ENCODE measurements around the gene ADPRH.
"Not testable (repeated sequence)": the region's sequence is repeated elsewhere in the genome, so short reads cannot be mapped to it uniquely, and the experiment has no call there.

ADPRH gene

DNA sequence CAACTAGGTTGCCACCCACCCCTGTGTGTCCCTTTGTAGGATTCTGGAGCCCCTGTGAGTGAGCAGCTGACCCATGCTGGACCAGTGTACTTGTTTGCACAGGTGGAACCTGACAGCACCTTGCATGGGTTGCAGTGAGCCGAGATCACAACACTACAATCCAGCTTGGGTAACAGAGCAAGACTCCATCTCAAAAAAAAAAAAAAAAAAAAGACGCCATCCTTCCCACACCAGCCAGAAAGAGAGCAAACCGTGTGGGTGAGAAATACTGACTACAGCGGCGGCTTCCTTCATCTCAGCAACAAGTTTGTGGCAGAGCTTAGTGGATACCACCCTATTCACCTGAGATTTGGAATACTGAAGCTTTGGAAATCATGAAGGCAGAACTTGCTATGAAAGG lies 19.1 kb upstream of the ADPRH start:
- no peak for DNase-seq

DNA sequence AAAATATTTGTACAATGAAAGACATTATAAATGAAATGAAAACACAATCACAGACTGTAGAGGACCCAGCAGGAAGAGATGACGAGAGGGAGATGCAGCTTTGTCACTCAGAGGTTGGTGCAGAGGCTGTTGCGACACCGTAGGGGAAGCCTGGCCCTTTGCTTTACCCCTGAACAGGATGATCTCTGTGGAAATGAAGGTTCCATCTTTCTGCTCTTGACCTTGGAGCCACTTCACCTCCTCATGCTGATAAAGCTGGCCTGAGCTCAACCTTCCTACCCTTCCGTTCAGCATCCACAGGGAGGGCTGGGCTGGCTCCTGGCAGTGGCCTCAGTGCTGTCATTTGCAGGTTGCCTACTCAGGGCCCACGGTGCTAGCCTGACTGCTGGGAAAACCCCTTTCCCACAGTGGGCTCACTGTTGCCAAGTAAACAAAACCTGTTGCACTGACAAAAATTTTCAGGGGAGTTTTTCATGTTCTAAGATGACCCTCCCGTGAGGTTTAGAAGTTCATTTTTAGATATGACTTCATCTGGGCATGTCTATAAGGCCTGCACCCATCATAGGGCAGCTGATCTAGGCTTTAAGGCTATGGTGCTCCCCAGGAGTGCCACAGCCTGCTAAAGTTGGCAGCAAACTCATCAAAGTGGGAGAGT lies 16.9 kb upstream of the ADPRH start:
- DNase-seq: no peak

DNA sequence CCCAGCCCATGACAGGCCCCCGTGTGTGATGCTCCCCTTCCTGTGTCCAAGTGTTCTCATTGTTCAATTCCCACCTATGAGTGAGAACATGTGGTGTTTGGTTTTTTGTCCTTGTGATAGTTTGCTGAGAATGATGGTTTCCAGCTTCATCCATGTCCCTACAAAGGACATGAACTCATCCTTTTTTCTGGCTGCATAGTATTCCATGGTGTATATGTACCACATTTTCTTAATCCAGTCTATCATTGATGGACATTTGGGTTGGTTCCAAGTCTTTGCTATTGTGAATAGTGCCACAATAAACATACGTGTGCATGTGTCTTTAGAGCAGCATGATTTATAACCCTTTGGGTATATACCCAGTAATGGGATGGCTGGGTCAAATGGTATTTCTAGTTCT lies 16.0 kb upstream of the ADPRH start:
- not testable (repeated sequence) for DNase-seq

DNA sequence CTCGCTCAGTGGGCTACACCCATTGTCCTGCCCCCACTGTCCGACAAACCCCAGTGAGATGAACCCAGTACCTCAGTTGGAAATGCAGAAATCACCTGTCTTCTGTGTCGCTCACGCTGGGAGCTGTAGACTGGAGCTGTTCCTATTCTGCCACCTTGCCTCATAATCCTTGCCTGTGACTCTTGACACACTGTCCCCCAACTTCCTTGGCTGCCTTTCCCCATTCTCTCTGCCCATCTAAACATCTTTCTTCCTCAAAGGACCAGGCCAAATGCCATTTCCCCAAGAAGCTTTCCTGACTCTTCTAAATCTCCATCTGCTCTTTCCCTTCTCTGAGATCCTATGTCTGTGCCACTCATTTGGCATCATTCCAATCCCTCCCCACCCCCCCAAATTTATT lies 10.1 kb upstream of the ADPRH start:
- no peak for DNase-seq

DNA sequence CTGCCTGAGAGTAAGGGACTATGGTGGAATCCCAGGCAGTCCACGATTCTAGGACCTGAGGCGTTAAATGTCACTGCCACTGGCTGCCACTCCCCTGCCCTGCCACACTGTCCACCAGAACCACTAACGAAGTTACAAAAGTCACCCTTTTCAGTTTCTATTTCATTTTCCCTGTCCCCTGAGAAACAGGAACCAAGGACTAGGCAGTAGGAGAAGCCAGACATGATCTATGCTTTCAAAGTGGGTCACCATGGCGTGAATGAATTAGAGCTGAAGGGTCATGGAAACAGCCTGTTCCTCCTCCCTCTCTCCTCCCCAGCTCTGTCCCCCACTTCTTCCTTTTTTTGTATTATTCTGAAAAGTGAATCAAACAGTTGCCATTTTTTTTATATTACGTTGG lies 9.1 kb upstream of the ADPRH start:
- no peak for DNase-seq

DNA sequence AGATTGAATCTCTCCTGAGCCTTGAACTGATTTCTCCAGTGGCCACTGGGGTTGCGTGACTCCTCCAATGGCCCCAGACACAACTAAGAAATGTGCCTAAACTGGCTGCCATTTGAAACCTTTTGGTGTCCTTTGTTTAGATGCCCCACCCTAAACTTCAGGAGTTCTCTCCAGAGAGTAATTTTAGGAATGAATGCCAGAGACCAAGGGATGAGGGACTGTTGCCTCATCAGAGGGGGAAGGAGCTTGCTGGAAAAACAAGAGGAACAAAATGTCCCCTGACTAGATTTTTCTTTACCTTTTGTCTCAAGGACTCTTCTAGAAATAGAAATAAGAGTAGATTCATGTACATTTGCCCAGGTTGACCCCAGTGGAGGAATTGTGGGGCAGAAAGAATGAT lies 8.1 kb upstream of the ADPRH start:
- no peak for DNase-seq

DNA sequence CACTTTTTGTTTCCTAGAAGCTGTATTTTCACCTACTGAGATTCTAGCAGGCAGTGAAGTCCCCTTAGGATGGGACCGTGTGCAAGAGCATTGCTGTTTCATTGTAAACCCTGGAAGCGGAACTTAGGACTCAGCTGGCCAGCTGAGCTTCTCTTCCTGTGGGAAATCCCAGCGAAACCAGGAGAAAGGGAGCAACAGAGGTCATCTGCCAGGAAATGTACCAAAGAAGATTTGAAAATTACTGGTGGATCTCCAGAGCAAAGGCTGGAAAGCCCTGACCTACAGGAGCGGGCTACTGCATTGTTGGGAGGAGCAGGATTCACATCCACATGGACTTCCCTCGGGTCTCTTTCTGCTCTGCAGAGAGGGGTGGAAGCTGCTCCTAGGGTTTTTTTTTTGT lies 7.6 kb upstream of the ADPRH start:
- no peak for DNase-seq

DNA sequence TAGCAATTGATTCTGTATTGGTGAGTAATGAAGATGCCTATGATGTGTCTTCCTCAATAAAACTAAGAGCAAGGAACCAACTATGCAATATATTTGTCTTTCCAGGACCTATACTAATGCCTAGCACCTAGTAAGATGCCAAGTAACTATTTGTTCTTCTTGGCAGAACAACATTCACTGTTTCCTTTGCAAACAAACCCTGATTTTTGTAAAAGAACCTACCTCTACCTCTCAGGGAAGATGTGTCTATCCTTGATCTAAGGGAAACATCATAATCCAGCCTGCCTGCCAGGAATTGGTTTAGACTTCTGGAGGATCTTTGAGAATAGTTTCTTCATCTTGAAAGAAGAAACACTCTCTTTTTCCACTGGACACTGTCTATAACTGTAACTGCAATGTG lies 3.8 kb upstream of the ADPRH start:
- DNase-seq: no peak

DNA sequence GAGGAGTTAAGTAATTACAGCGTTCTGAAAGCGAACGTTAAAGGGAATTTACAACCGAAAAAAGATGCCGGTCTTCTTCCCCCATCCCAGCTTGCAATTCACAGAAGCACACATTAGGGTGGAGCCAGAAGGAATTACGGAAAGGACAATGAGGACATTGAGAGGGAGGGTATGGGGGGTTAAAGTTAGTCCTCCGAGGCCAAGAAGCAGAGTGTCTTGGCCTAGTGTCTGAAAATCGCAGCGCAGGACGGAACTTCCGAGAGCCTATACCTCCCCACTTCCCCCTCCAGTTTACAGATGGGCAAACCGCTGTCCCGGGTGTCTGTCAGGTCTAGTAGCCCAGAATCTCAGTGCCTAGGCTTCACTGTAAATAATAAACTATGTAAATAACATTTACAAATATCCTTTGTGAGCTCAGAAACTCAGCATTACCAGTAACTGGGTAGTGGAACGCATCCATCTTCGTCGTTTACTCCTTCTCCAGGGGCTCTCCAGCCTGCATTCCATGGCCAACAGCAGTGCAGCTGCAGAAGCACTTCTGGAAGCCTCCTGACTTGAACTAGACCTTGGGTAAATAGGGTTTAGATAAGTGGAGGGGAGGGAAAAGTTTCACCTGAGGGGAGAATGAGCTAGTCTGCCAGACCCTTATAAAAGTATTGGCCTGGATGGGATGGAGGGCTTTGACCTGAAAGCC lies 922 bp downstream of the ADPRH start:
- no peak for DNase-seq

DNA sequence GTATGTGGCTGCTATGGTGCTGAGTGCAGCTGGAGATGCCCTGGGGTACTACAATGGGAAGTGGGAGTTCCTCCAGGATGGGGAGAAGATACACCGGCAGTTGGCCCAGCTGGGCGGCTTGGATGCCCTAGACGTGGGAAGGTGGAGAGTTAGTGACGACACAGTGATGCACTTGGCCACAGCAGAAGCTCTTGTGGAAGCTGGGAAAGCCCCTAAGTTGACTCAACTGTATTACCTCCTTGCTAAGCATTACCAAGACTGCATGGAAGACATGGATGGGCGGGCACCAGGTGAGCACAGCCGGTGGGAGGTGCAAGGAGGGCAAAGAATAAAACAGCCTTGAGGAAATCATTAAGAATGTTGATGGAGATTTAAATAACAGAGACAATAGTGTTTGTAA lies 2.9 kb downstream of the ADPRH start:
- no peak for DNase-seq

DNA sequence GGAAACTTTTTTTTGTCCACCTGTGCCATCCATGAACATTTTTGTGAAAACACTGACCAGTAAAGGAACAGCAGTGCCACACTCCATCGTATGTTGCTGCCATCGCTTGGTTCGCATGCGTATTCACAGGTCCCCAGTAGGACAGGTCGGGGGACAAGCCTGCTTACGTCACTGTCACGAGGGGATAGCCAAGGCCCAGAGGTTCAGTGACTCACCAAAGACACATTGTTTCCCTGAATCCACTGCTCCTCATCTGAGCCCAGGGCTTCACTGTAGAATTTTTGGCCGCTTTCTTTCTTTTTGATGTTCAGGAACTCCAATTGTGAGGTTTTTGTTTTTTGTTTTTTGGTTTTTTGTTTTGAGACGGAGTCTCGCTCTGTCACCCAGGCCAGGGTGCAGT lies 5.9 kb downstream of the ADPRH start:
- DNase-seq: no peak

DNA sequence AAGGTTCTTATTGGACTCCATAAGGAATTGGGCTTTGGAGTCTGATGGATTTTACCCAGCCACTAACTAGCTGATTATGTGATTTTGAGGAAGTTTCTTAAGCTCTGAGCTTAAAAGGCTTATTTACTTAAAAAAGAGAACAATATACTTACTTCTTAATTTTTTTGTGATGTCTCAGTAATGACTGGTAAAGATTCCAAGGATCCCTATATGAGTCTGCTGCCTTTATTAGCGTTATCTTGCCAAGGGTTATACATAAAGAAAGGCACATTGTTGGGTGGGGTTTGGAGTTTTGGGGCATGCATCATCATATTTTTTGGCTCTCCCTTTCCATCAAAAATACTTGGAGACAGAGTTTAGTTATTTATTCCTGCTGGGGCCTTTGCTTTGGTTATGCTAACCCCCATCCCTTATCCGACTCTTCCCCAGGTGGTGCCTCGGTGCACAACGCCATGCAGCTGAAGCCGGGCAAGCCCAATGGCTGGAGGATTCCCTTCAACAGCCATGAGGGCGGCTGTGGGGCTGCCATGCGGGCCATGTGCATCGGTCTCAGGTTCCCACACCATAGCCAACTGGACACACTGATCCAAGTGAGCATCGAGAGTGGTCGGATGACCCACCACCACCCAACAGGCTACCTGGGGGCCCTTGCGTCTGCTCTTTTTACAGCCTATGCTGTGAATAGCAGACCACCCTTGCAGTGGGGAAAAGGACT lies 6.7 kb downstream of the ADPRH start:
- no peak for DNase-seq

DNA sequence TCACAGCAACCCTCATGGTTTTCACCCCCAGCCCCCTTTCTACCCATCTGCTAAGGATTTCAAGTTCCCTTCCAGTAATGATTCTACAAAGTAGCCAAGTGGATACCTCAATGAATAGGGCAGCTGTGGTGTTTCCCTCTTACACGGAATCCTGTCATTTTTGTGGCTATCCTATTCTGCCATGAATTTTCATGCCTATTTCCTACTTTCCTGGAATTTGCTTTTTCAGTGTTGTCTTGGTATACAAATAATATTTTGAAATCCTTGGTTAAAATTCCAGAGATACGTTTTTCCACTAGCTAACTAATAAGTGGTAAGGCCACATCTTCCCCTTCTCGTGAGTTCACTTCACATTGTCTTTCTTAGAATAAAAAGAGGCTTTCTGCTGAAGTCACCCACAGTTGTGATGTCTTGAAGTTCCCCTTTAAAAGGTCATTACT lies 7.5 kb downstream of the ADPRH start:
- no peak for DNase-seq

DNA sequence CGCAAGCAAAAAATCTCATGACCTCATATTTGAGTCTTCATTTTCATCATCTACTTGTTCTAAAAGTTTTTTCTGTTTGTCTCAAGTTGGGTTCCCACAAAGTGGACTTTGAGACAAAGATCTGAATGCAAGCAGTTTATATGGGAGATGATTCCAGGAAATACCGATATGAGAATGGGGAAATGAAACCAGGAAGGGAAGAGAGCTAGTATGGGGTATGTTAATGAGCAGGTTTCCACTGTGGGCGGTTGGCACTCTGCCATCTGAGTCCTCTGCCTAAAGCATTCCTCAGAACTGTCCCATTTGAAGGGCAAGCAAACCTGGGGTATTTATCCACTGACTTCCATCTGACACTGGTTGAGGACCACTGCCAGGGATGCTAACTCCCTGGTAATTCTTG lies 8.8 kb downstream of the ADPRH start:
- no peak for DNase-seq

DNA sequence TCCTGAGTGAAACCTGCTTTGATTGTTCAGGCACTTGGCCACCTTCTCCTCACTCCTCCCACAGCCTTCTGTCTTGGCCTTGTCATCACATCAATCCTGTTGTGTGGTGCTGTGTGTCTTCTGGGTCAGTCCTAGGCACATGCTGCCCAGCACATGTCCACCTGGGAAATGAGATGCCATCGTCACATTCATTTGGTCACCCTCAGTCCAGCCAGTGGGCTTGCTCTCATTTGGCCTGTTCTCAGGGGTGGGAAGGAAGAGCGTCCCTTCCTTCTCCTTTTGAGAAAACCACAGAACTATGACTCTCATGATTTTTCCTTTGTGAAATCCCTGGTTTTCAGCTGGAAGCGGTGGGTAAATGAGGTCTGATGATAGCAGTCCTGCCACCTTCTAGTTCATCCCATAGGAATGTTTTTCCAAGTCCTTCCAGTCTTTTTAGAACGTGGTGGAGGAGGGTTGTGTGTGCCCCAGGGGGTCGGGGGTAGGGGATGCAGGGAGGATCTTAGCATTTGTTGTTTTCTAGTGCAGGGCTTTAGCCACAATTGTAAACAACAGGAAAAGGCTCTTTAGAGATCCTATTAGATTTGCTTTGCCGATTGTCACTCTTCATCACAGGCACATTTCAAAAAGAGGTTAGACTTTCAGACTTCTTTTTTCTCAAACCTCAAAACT lies 9.9 kb downstream of the ADPRH start:
- no peak for DNase-seq

DNA sequence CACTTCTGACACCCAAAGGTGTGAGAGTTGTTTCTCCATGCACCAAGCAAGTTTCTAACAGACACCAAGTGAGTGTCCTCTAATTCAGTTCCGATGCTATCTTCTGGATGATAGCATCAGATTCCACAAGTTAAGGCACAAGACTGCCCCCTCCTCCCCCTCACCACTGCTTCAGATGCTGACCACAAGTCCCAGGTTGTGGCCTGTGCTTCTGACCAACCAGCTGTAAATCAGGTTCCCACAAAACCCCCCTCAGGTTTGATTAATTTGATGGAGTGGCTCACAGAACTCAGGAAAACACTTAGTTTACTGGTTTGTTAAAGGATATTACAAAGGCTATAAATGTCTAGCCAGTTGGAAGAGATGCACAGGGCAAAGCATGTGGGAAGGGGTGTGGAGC lies 11.4 kb downstream of the ADPRH start:
- no peak for DNase-seq

DNA sequence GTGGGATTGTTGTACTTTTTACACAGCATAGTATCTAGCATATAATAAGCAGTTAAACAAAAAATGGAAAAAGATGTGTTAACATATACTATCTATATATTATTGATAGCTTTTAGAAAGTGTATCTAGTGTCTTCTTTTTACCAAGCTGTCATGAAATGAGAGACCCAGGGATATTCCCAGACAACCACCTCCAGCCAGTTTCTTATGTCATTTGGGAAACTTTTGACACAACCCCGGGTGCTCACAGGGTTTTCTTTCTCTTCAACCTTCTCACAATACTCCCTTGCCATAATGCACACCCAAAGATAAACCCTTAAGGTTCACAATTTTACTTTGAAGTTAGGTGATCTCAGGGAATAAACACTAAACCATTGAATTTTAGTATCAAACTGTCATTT lies 13.6 kb downstream of the ADPRH start:
- DNase-seq: no peak

DNA sequence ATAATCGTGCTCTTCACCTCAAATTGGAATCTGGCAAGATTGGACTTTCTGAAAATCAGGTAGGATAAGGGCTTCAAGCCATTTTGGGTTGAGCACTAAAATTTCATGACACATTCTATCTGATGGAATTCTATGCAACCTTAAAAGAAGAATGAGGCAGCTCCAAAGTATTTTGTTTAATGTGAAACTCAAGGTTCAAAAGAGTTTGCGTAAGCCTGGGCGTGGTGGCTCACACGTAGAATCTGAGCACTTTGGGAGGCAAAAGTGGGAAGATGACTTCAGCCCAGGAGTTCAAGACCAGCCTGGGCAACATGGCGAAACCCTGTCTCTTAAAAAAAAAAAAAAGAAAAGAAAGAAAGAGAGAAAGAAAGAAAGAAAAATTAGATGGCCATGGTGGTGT lies 14.8 kb downstream of the ADPRH start:
- no peak for DNase-seq

DNA sequence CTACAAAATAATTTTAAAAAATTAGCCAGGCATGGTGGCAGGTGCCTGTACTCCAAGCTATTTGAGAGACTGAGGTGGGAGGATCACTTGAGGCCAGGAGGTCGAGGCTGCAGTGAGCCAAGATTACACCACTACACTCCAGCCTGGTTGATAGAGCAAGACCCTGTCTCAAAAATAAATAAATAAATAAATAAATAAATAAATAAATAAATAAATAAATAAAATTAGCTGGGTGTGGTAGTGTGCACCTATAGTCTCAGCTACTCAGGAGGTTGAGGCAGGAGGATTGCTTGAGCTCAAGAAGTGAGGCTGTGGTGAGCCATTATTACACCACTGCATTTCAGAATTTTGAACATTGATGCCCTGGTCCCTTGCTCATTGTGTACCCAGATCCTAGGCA lies 15.6 kb downstream of the ADPRH start:
- not testable (repeated sequence) for DNase-seq

DNA sequence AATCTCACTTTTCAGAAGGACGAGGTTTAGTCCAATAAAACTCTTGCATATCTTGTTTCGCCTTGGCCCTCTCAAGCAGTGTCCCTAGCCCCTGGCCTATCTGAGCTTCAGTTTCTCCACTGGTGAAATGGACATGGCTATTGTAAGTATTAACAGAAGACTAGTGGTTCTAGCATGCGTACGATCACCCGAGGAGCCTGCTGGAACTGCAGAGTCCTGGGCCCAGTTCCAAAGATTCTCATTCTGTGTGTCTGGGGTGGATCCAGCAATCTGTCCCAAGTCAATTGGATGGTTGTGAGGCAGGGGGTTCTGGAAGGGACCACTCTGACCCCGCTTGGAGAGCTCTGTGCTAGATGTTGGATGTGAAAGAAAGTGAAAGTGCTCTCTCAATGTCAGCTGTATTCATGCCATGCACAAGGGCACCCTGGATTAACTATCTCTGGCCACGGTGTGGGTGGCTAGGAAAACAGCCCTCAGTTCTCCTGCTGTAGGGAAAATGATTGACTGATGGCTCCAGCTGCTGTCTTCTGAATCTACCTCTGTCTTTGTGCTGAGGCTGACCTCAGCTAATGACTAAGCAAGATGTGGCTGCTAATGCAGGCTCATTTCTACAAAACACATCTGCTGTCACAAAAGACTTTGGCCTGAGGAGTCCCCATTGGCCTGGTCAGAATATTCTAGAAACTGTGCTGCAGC lies 16.5 kb downstream of the ADPRH start:
- DNase-seq: no peak

DNA sequence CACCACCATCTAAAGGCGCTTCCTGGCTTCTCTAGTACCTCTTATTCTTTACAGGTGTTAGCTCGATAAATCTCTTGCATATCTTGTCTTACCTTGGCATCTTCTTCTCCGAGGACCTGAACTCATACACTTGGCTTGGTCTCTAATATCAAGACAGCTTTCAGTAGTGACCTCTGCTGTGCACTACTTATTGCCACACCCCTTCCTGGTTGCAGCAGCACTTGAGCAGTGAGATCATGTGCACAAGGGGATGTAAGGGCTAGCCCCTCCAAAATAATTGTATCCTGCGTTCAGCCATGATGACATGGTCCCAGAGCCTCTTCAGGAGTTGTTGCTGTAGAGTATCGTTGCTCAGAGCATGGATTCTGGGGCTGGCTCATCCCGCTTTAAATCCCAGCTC lies 17.1 kb downstream of the ADPRH start:
- DNase-seq: no peak

DNA sequence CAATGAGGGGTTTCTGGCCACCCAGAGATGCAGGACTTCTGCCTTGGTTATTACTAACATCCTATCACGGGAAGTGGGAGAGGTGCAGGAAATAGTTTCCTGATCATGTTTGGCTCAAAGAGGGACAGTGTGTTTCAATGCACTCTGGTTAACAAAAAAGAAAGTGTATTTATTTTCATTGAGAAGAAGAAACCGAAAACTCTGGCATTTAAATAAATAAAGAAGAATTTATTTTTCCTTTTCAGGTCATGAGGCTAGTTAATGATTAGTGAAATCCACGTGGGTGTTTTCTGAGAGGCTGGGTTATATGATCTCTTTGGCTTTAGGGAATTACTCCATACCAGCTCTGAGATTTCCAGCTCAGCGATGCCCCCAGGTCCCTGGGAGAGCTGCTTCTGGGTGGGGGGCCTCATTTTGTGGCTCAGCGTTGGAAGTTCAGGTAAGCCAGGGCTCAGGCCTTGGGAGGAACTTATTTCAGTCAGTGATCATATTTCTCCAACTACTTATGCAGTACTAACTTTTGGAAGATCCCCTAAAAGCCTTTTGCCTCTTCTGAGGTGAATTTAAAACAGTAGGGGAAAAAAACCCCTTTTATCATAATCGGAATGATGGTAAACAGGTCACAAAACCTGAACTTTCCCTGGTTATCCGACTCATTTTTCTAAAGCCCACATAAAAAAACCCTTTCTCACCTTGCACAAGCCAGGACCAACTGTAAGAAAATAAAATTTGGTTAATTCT lies 18.4 kb downstream of the ADPRH start, which contains the start of gene PLA1A:
Gene PLA1A (plus strand): TSS at position 338 of the 741 bp plus-strand sequence. CDS start 29 bp downstream, at position 367.
- no peak for DNase-seq

Measured in KG1 (cell line).